Measurements from ENCODE around the gene KCNQ5.

GRCh38 chr6:72651967-72652956 is 30.4 kb downstream of the KCNQ5 start:
- TF ChIP-seq, protein P1, sequence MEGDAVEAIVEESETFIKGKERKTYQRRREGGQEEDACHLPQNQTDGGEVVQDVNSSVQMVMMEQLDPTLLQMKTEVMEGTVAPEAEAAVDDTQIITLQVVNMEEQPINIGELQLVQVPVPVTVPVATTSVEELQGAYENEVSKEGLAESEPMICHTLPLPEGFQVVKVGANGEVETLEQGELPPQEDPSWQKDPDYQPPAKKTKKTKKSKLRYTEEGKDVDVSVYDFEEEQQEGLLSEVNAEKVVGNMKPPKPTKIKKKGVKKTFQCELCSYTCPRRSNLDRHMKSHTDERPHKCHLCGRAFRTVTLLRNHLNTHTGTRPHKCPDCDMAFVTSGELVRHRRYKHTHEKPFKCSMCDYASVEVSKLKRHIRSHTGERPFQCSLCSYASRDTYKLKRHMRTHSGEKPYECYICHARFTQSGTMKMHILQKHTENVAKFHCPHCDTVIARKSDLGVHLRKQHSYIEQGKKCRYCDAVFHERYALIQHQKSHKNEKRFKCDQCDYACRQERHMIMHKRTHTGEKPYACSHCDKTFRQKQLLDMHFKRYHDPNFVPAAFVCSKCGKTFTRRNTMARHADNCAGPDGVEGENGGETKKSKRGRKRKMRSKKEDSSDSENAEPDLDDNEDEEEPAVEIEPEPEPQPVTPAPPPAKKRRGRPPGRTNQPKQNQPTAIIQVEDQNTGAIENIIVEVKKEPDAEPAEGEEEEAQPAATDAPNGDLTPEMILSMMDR (IDR thresholded peaks at IDR 0.05; ENCODE audit: insufficient read depth, low read length, poor library complexity, severe bottlenecking) = no peak
- no peak for TF ChIP-seq EZH2phosphoT487 (conservative IDR thresholded peaks at IDR 0.05; ENCODE audit: low read length)

All from SU-DHL-6 (cell line).